Nephron progenitor cell (in vitro differentiated cells): Measurements from ENCODE around the gene MTG2.

Source experiments
- DNase-seq: peaks from one replicate; pipeline ENCODE4 v3.0.0; 2021
- H3K27ac Mint-ChIP-seq: 2 replicates; pipeline ENCODE4 v1.8.0; 2021; ENCODE audit warnings: mild to moderate bottlenecking, moderate library complexity, mixed read lengths
- H3K27me3 Mint-ChIP-seq: 2 replicates; pipeline ENCODE4 v1.8.0; 2021; ENCODE audit warnings: mild to moderate bottlenecking, low read depth, mixed read lengths; ENCODE audit not compliant: poor library complexity
- H3K36me3 Mint-ChIP-seq: 2 replicates; pipeline ENCODE4 v1.8.0; 2021; ENCODE audit warnings: low read depth, mixed read lengths
- H3K4me1 Mint-ChIP-seq: 2 replicates; pipeline ENCODE4 v1.8.0; 2021; ENCODE audit warnings: mixed read lengths
- H3K4me3 Mint-ChIP-seq: 2 replicates; pipeline ENCODE4 v1.8.0; 2021; ENCODE audit warnings: mild to moderate bottlenecking, moderate library complexity, mixed read lengths
- H3K9me3 Mint-ChIP-seq: 2 replicates; pipeline ENCODE4 v1.8.0; 2021; ENCODE audit warnings: mild to moderate bottlenecking, moderate library complexity, mixed read lengths
- CTCF ChIP-seq: fragments of 200-600 bp; sonication (generic); IDR thresholded peaks from 2 replicates; pipeline ENCODE4 v1.5.0; 2021; ENCODE audit warnings: antibody characterized with exemption

Gene MTG2

GRCh38 chr20:62235001-62235776, 52.4 kb downstream of the MTG2 start:
- peaks cover 39% of the 10 kb centered on the region for H3K4me1 Mint-ChIP-seq
- no peaks in the 10 kb centered on the region for H3K9me3 Mint-ChIP-seq
- no peak for DNase-seq
- H3K27me3 Mint-ChIP-seq: peaks cover 3% of the 10 kb centered on the region
- H3K4me3 Mint-ChIP-seq: no peak overlapping the region
- no peaks in the 10 kb centered on the region for H3K36me3 Mint-ChIP-seq
- no peak for TF ChIP-seq CTCF
- H3K27ac Mint-ChIP-seq: no peak overlapping the region

GRCh38 chr20:62235777-62236157, 52.9 kb downstream of the MTG2 start:
- H3K9me3 Mint-ChIP-seq: no peaks in the 10 kb centered on the region
- peaks cover 41% of the 10 kb centered on the region for H3K4me1 Mint-ChIP-seq
- DNase-seq: no peak
- no peaks in the 10 kb centered on the region for H3K36me3 Mint-ChIP-seq
- H3K27ac Mint-ChIP-seq: no peak overlapping the region
- no peak overlapping the region for H3K4me3 Mint-ChIP-seq
- no peak for TF ChIP-seq CTCF
- peaks cover 3% of the 10 kb centered on the region for H3K27me3 Mint-ChIP-seq

GRCh38 chr20:62236200-62236599, 53.4 kb downstream of the MTG2 start:
- H3K36me3 Mint-ChIP-seq: no peaks in the 10 kb centered on the region
- no peak for DNase-seq
- H3K27me3 Mint-ChIP-seq: peaks cover 3% of the 10 kb centered on the region
- no peak overlapping the region for H3K27ac Mint-ChIP-seq
- peaks cover 41% of the 10 kb centered on the region for H3K4me1 Mint-ChIP-seq
- no peak overlapping the region for H3K4me3 Mint-ChIP-seq
- TF ChIP-seq CTCF: no peak
- H3K9me3 Mint-ChIP-seq: no peaks in the 10 kb centered on the region

- TF ChIP-seq CTCF: no peak
- no peaks in the 10 kb centered on the region for H3K9me3 Mint-ChIP-seq
- peaks cover 7% of the 10 kb centered on the region for H3K36me3 Mint-ChIP-seq
- H3K4me3 Mint-ChIP-seq: no peak overlapping the region
- peak; percentile 69 for DNase-seq
- H3K27me3 Mint-ChIP-seq: peaks cover 3% of the 10 kb centered on the region
- peaks cover 41% of the 10 kb centered on the region for H3K4me1 Mint-ChIP-seq
- no peak overlapping the region for H3K27ac Mint-ChIP-seq
These were observed 54.1 kb downstream of the MTG2 start for GRCh38 chr20:62236766-62237513.

- H3K27ac Mint-ChIP-seq: no peak overlapping the region
- H3K4me3 Mint-ChIP-seq: no peak overlapping the region
- H3K4me1 Mint-ChIP-seq: peaks cover 41% of the 10 kb centered on the region
- no peak for DNase-seq
- TF ChIP-seq CTCF: no peak
- no peaks in the 10 kb centered on the region for H3K9me3 Mint-ChIP-seq
- H3K36me3 Mint-ChIP-seq: peaks cover 10% of the 10 kb centered on the region
- peaks cover 3% of the 10 kb centered on the region for H3K27me3 Mint-ChIP-seq
These were observed 54.6 kb downstream of the MTG2 start for GRCh38 chr20:62237514-62237800.
